EH (cell line): ENCODE data around the gene SEMA3A.
"Not testable (repeated sequence)": the region's sequence is repeated elsewhere in the genome, so short reads cannot be mapped to it uniquely, and the experiment has no call there.

Experiments
- DNase-seq: peaks from one replicate; pipeline ENCODE4 v3.0.0-alpha.2; 2015; ENCODE audit warnings: low read depth

The SEMA3A gene

GRCh38 chr7:84060000-84060399 is 134.6 kb downstream of the SEMA3A start:
- DNase-seq = no peak

- DNase-seq = peak; percentile 52
These were observed 136.1 kb downstream of the SEMA3A start for GRCh38 chr7:84058311-84059076.

- no peak for DNase-seq
These were observed 137.0 kb downstream of the SEMA3A start for GRCh38 chr7:84057576-84057975.

- no peak for DNase-seq
These were observed 138.5 kb downstream of the SEMA3A start for GRCh38 chr7:84055904-84056605.

GRCh38 chr7:84055199-84055598 is 139.4 kb downstream of the SEMA3A start:
- not testable (repeated sequence) for DNase-seq

- DNase-seq = peak; percentile 23
These were observed 145.3 kb downstream of the SEMA3A start for GRCh38 chr7:84049071-84049836.

- peak; percentile 41 for DNase-seq
These were observed 147.5 kb downstream of the SEMA3A start for GRCh38 chr7:84047085-84047484.

GRCh38 chr7:84044834-84045233 is 149.8 kb downstream of the SEMA3A start:
- no peak for DNase-seq

- DNase-seq = peak; percentile 19
These were observed 150.9 kb downstream of the SEMA3A start for GRCh38 chr7:84043661-84044191.

- DNase-seq = peak; percentile 95
These were observed 152.5 kb downstream of the SEMA3A start for GRCh38 chr7:84042110-84042539.

GRCh38 chr7:84041649-84042048 is 152.9 kb downstream of the SEMA3A start:
- no peak for DNase-seq

- no peak for DNase-seq
These were observed 154.2 kb downstream of the SEMA3A start for GRCh38 chr7:84040355-84040754.

- no peak for DNase-seq
These were observed 155.2 kb downstream of the SEMA3A start for GRCh38 chr7:84039432-84039831.

- no peak for DNase-seq
These were observed 166.9 kb downstream of the SEMA3A start for GRCh38 chr7:84027678-84028077.

GRCh38 chr7:84025332-84025927 is 169.2 kb downstream of the SEMA3A start:
- peak; percentile 99 for DNase-seq

GRCh38 chr7:84022684-84023308 is 171.8 kb downstream of the SEMA3A start:
- DNase-seq = peak; percentile 20

GRCh38 chr7:84022009-84022408 is 172.6 kb downstream of the SEMA3A start:
- no peak for DNase-seq

- DNase-seq = peak; percentile 65
These were observed 173.2 kb downstream of the SEMA3A start for GRCh38 chr7:84021292-84021908.

GRCh38 chr7:84017651-84018050 is 176.9 kb downstream of the SEMA3A start:
- no peak for DNase-seq

GRCh38 chr7:84013616-84014240 is 180.9 kb downstream of the SEMA3A start:
- no peak for DNase-seq

GRCh38 chr7:84009782-84010181 is 184.8 kb downstream of the SEMA3A start:
- peak; percentile 22 for DNase-seq
